ENCODE data around the gene EPX. TPM values are rescaled to one million over a fixed set of nuclear protein-coding genes. Genes with fewer than 3 reads are reported as not detected.

Gene EPX
- polyA plus RNA-seq, 2 of the 4 experiments (the other 2 are of a cell fraction), result not detected

- ATAC-seq (no peak), FAIRE-seq (no peak), DNase-seq (ENCODE audit: low read depth in 1 of 2, low spot score in 1 of 2) (no peak)
- Histone ChIP-seq H3K27ac (no peak overlapping the region), H3K9me3 (no peaks in the 10 kb centered on the region), H3K4me2 (no peak overlapping the region), H3K4me1 (no peaks in the 10 kb centered on the region), H3K4me3 (no peak overlapping the region)
- WGBS (ENCODE audit: missing lambda C conversion rate), result 66% methylated on average over 4 of the region's 4 CpGs
- TF ChIP-seq RCOR1 (IDR thresholded peaks at IDR 0.05; ENCODE audit: low read depth, low read length), result no peak
- no peak for TF ChIP-seq GATA3 (IDR thresholded peaks at IDR 0.05; ENCODE audit: borderline replicate concordance)
- TF ChIP-seq MYC (IDR thresholded peaks at IDR 0.05; ENCODE audit: borderline replicate concordance, low read length), result no peak
- no peak for TF ChIP-seq MAZ (IDR thresholded peaks at IDR 0.05; ENCODE audit: borderline replicate concordance, low read depth, low read length)
- TF ChIP-seq ESRRA (IDR thresholded peaks at IDR 0.05; ENCODE audit: borderline replicate concordance, low read length), result no peak
- TF ChIP-seq CTCF (IDR thresholded peaks at IDR 0.05), result no peak
- TF ChIP-seq FOSB (CRISPR knock-in tag; IDR thresholded peaks at IDR 0.05), result no peak
- TF ChIP-seq HES2 (IDR thresholded peaks at IDR 0.05), result no peak
- POLR2A ChIA-PET, result interaction anchor here (1.4 kb wide), 1 partner anchor 11 kb away, joined by 3 read pairs; the partner anchor contains the start of gene MKS1
- CTCF ChIA-PET, result interaction anchor here (0.6 to 7.4 kb wide), 7 partner anchors 10 to 398 kb away, joined by 3 to 69 read pairs (median 5); partner anchors contain the start of gene MKS1
Measured at GRCh38 chr17:58229881-58230280, 37.4 kb downstream of the EPX start.

- FAIRE-seq, result no peak
- Histone ChIP-seq H3K27ac (no peak overlapping the region), H3K4me1 (no peaks in the 10 kb centered on the region), H3K9me3 (no peaks in the 10 kb centered on the region), H3K4me3 (no peak overlapping the region), H3K4me2 (no peak overlapping the region)
- POLR2A ChIA-PET, result no interaction called here
- TF ChIP-seq PHF8 (IDR thresholded peaks at IDR 0.05; ENCODE audit: borderline replicate concordance, low read depth), result no peak
- no peak for TF ChIP-seq RAD21 (conservative IDR thresholded peaks at IDR 0.05 in 1 of 2, IDR thresholded peaks at IDR 0.05 in 1 of 2)
- TF ChIP-seq E2F6 (IDR thresholded peaks at IDR 0.05; ENCODE audit: borderline replicate concordance, low read depth), result no peak
- TF ChIP-seq KDM1A (IDR thresholded peaks at IDR 0.05; ENCODE audit: low read depth), result no peak
- no peak for DNase-seq (ENCODE audit: low read depth in 1 of 2, low spot score in 1 of 2)
- no peak for ATAC-seq
- WGBS (ENCODE audit: missing lambda C conversion rate), result 49% methylated on average over 2 of the region's 2 CpGs
- CTCF ChIA-PET, result interaction anchor here (1.0 to 7.4 kb wide), 6 partner anchors 11 to 86 kb away, joined by 3 to 69 read pairs (median 9); no protein-coding TSS in a partner anchor
Measured at GRCh38 chr17:58231641-58232040, 39.1 kb downstream of the EPX start.

- H3K4me2 ChIP-seq, result no peak overlapping the region
- H3K4me3 ChIP-seq, result no peak overlapping the region
- no peak overlapping the region for H3K27ac ChIP-seq
- ATAC-seq (peak; percentile 65 to 66), FAIRE-seq (no peak), DNase-seq (ENCODE audit: low read depth in 1 of 2, low spot score in 1 of 2) (peak in 1 of 2 experiments; percentile 44)
- H3K4me1 ChIP-seq, result no peaks in the 10 kb centered on the region
- no peaks in the 10 kb centered on the region for H3K9me3 ChIP-seq
- POLR2A ChIA-PET, result no interaction called here
- CTCF ChIA-PET, result interaction anchor here (1.6 to 2.6 kb wide), 3 partner anchors 17 to 85 kb away, joined by 8 to 12 read pairs (median 10); no protein-coding TSS in a partner anchor
- TF ChIP-seq TP53 (CRISPR knock-in tag; IDR thresholded peaks at IDR 0.05) (no peak), RAD21 (conservative IDR thresholded peaks at IDR 0.05 in 1 of 2, IDR thresholded peaks at IDR 0.05 in 1 of 2) (no peak), EP300 (IDR thresholded peaks at IDR 0.05) (no peak), POLR2A (IDR thresholded peaks at IDR 0.05; ENCODE audit: low read length) (no peak), ATOH8 (CRISPR knock-in tag; IDR thresholded peaks at IDR 0.05; ENCODE audit: low read depth) (no peak), MAX (IDR thresholded peaks at IDR 0.05) (no peak), CBX8 (IDR thresholded peaks at IDR 0.05) (no peak)
- WGBS (ENCODE audit: missing lambda C conversion rate), result 39% methylated on average over 12 of the region's 12 CpGs
Measured at GRCh38 chr17:58232707-58233156, 40.2 kb downstream of the EPX start.
